PC-9 (cell line): ENCODE data around the gene PEPD.

Source experiments
- EZH2 ChIP-seq: fragments of 200-600 bp; sonication (generic); IDR thresholded peaks from 2 replicates; pipeline ENCODE4 v1.8.0; 2017; ENCODE audit warnings: antibody characterized with exemption, low read depth
- TF ChIP-seq, protein P1 (sequence below): fragments of 200-600 bp; sonication (generic); conservative IDR thresholded peaks from 2 replicates; pipeline ENCODE4 v1.6.1; 2017; ENCODE audit warnings: mixed run types, antibody characterized with exemption, mild to moderate bottlenecking, moderate library complexity

DNA sequence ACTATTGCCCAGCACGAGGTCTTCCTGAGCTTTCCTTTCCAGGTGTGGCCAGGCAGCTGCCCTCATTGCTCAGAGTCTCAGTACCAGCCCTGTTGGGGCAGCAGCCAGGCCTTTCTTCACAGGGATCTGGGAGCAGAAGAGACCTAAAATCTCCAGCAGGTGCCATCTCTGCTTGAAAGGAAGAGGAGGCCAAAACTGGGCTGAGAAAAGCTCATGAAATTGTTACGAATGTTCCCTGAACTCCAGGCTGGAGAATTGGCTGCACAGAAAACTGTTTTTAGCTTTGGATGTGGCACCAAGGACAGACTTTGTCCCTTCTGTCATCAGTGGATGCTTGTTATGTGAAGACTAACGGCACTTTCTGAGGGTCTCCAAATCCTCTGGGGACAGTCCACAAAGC is 8.7 kb upstream of the PEPD start:
- TF ChIP-seq, protein P1, sequence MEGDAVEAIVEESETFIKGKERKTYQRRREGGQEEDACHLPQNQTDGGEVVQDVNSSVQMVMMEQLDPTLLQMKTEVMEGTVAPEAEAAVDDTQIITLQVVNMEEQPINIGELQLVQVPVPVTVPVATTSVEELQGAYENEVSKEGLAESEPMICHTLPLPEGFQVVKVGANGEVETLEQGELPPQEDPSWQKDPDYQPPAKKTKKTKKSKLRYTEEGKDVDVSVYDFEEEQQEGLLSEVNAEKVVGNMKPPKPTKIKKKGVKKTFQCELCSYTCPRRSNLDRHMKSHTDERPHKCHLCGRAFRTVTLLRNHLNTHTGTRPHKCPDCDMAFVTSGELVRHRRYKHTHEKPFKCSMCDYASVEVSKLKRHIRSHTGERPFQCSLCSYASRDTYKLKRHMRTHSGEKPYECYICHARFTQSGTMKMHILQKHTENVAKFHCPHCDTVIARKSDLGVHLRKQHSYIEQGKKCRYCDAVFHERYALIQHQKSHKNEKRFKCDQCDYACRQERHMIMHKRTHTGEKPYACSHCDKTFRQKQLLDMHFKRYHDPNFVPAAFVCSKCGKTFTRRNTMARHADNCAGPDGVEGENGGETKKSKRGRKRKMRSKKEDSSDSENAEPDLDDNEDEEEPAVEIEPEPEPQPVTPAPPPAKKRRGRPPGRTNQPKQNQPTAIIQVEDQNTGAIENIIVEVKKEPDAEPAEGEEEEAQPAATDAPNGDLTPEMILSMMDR, result no peak
- TF ChIP-seq EZH2, result no peak
